Iris pigment epithelial cell (primary cell): ENCODE results near the gene UTP11.

ENCODE experiments used
- DNase-seq: peaks from one replicate; pipeline ENCODE4 v3.0.0-alpha.2; 2011; ENCODE audit warnings: low read depth

UTP11 gene

GRCh38 chr1:38071312-38072256, 59.0 kb downstream of the UTP11 start:
- peak; percentile 58 for DNase-seq

GRCh38 chr1:38072858-38073257, 60.3 kb downstream of the UTP11 start:
- DNase-seq: no peak

GRCh38 chr1:38073534-38074301, 61.2 kb downstream of the UTP11 start:
- no peak for DNase-seq

GRCh38 chr1:38074302-38074677, 61.8 kb downstream of the UTP11 start:
- no peak for DNase-seq
